HepG2 (cell line): Measurements from ENCODE around the gene GTPBP6. TPM values are rescaled to one million over a fixed set of nuclear protein-coding genes. Genes with fewer than 3 reads are reported as not detected.

Source experiments
- ARID2 ChIP-seq: sonication (generic); formaldehyde crosslinking; IDR thresholded peaks from 2 replicates; pipeline ENCODE4 v1.8.1; 2022; ENCODE audit warnings: mild to moderate bottlenecking, missing genetic modification reagents, borderline replicate concordance
- ATAD3A ChIP-seq: sonication (generic); formaldehyde crosslinking; IDR thresholded peaks from 2 replicates; pipeline ENCODE4 v1.4.0; 2020; ENCODE audit warnings: missing genetic modification reagents
- EEA1 ChIP-seq: sonication (generic); formaldehyde crosslinking; IDR thresholded peaks from 2 replicates; pipeline ENCODE4 v1.5.1; 2020; ENCODE audit warnings: mild to moderate bottlenecking, missing genetic modification reagents, borderline replicate concordance
- FOXA3 ChIP-seq: IDR thresholded peaks from 2 replicates; pipeline ENCODE4 v1.6.1; 2016; ENCODE audit warnings: missing genetic modification reagents, missing compliant biosample characterization
- FOXO4 ChIP-seq: sonication (generic); formaldehyde crosslinking; conservative IDR thresholded peaks from 2 replicates; pipeline ENCODE4 v1.8.1; 2023; ENCODE audit warnings: missing genetic modification reagents
- GFI1 ChIP-seq: sonication (generic); formaldehyde crosslinking; IDR thresholded peaks from 2 replicates; pipeline ENCODE4 v1.5.0; 2020; ENCODE audit warnings: missing genetic modification reagents, mild to moderate bottlenecking, borderline replicate concordance
- GPN1 ChIP-seq: sonication (generic); formaldehyde crosslinking; IDR thresholded peaks from 2 replicates; pipeline ENCODE4 v1.5.1; 2020; ENCODE audit warnings: missing genetic modification reagents, borderline replicate concordance
- HOXA7 ChIP-seq: sonication (generic); formaldehyde crosslinking; IDR thresholded peaks from 2 replicates; pipeline ENCODE4 v1.8.1; 2022; ENCODE audit warnings: mild to moderate bottlenecking, missing genetic modification reagents, moderate library complexity
- KDM3A ChIP-seq: IDR thresholded peaks from 2 replicates; pipeline ENCODE4 v1.6.1; 2018; ENCODE audit warnings: low read depth, missing compliant biosample characterization
- KMT2B ChIP-seq: IDR thresholded peaks from 2 replicates; pipeline ENCODE4 v1.6.1; 2016; ENCODE audit warnings: missing genetic modification reagents, missing compliant biosample characterization
- MEIS2 ChIP-seq: sonication (generic); formaldehyde crosslinking; IDR thresholded peaks from 2 replicates; pipeline ENCODE4 v1.9.0; 2021; ENCODE audit warnings: mild to moderate bottlenecking, missing genetic modification reagents
- PHF8 ChIP-seq: sonication (generic); formaldehyde crosslinking; IDR thresholded peaks from 2 replicates; pipeline ENCODE4 v1.5.0; 2020; ENCODE audit warnings: missing genetic modification reagents
- POLR2G ChIP-seq: fragments of 200-400 bp; formaldehyde crosslinking; IDR thresholded peaks from 2 replicates; pipeline ENCODE4 v1.6.1; 2018; ENCODE audit warnings: mild to moderate bottlenecking, low read depth, low read length, moderate library complexity
- RBFOX2 ChIP-seq: fragments of 200-400 bp; formaldehyde crosslinking; IDR thresholded peaks from 2 replicates; pipeline ENCODE4 v1.6.1; 2017; ENCODE audit warnings: low read depth, mild to moderate bottlenecking, low read length
- SKI ChIP-seq: fragments of 450-650 bp; IDR thresholded peaks from one replicate; pipeline ENCODE4 v1.6.1; 2018; ENCODE audit warnings: mild to moderate bottlenecking; ENCODE audit not compliant: partially characterized antibody
- TAF15 ChIP-seq: fragments of 200-400 bp; formaldehyde crosslinking; IDR thresholded peaks from one replicate; pipeline ENCODE4 v1.6.1; 2018; ENCODE audit warnings: mild to moderate bottlenecking, low read depth, low read length; ENCODE audit not compliant: poor library complexity, severe bottlenecking
- TEAD3 ChIP-seq: optimal IDR thresholded peaks from 2 replicates; pipeline ENCODE3; 2016; ENCODE audit warnings: borderline replicate concordance
- YEATS4 ChIP-seq: sonication (generic); formaldehyde crosslinking; IDR thresholded peaks from 2 replicates; pipeline ENCODE4 v1.4.0; 2020; ENCODE audit warnings: missing genetic modification reagents, borderline replicate concordance
- ZBTB21 ChIP-seq: sonication (generic); formaldehyde crosslinking; IDR thresholded peaks from 2 replicates; pipeline ENCODE4 v1.4.0; 2020; ENCODE audit warnings: missing genetic modification reagents
- ZKSCAN1 ChIP-seq: fragments of 150-350 bp; IDR thresholded peaks from 2 replicates; pipeline ENCODE4 v1.6.1; 2014; ENCODE audit warnings: low read length
- ZMAT3 ChIP-seq: sonication (generic); formaldehyde crosslinking; conservative IDR thresholded peaks from 2 replicates; pipeline ENCODE4 v1.7.0; 2021; ENCODE audit warnings: missing genetic modification reagents
- ZNF136 ChIP-seq: sonication (generic); formaldehyde crosslinking; IDR thresholded peaks from 2 replicates; pipeline ENCODE4 v1.8.1; 2022; ENCODE audit warnings: low read depth, mild to moderate bottlenecking, moderate library complexity, missing genetic modification reagents
- ZNF138 ChIP-seq: sonication (generic); formaldehyde crosslinking; IDR thresholded peaks from 2 replicates; pipeline ENCODE4 v1.5.0; 2020; ENCODE audit warnings: mild to moderate bottlenecking, low read depth, missing genetic modification reagents
- ZNF350 ChIP-seq: sonication (generic); formaldehyde crosslinking; IDR thresholded peaks from 2 replicates; pipeline ENCODE4 v1.4.0; 2020; ENCODE audit warnings: mild to moderate bottlenecking, low read depth, missing genetic modification reagents, borderline replicate concordance
- ZNF430 ChIP-seq: sonication (generic); formaldehyde crosslinking; IDR thresholded peaks from 2 replicates; pipeline ENCODE4 v1.9.0; 2021; ENCODE audit warnings: mild to moderate bottlenecking, missing genetic modification reagents
- ZNF446 ChIP-seq: sonication (generic); formaldehyde crosslinking; IDR thresholded peaks from 2 replicates; pipeline ENCODE4 v1.5.0; 2020; ENCODE audit warnings: mild to moderate bottlenecking, missing genetic modification reagents
- ZNF569 ChIP-seq: sonication (generic); formaldehyde crosslinking; IDR thresholded peaks from 2 replicates; pipeline ENCODE4 v1.5.0; 2020; ENCODE audit warnings: mild to moderate bottlenecking, missing genetic modification reagents, moderate library complexity, borderline replicate concordance
- ZNF678 ChIP-seq: sonication (generic); formaldehyde crosslinking; IDR thresholded peaks from 2 replicates; pipeline ENCODE4 v1.4.0; 2020; ENCODE audit warnings: mild to moderate bottlenecking, missing genetic modification reagents
- ZNF747 ChIP-seq: sonication (generic); formaldehyde crosslinking; IDR thresholded peaks from 2 replicates; pipeline ENCODE4 v1.8.1; 2023; ENCODE audit warnings: missing genetic modification reagents, mild to moderate bottlenecking, borderline replicate concordance
- ZNF780A ChIP-seq: sonication (generic); formaldehyde crosslinking; IDR thresholded peaks from 2 replicates; pipeline ENCODE4 v1.8.0; 2022; ENCODE audit warnings: mild to moderate bottlenecking, missing genetic modification reagents, moderate library complexity
- ZNF83 ChIP-seq: sonication (generic); formaldehyde crosslinking; IDR thresholded peaks from 2 replicates; pipeline ENCODE4 v1.4.0; 2020; ENCODE audit warnings: missing genetic modification reagents, mild to moderate bottlenecking, borderline replicate concordance
- polyA plus RNA-seq, 8 experiments: library from polyadenylated mRNA; depleted of rRNA in 3 of 8; stranded (reverse) in 7 of 8; unstranded in 1 of 8; fragments of >200 nt; fragmentation: Illumina TruSeq in 4 of 8; extraction: Trizol in 4 of 8; gene quantifications; 2 replicates each; pipeline versions ENCODE4 v1.2.1 to v1.2.3, GENCODE V29; 2011 to 2016; ENCODE audit warnings: low read depth in 4 of 8, missing spikeins in 1 of 8, mixed read lengths in 1 of 8; ENCODE audit not compliant: insufficient read depth in 1 of 8
- total RNA-seq, 5 experiments: library from RNA; depleted of rRNA; stranded (reverse); fragments of >200 nt; fragmentation: Illumina TruSeq; extraction: Trizol; gene quantifications; 2 replicates each; pipeline ENCODE4 v1.2.3, GENCODE V29; 2016; ENCODE audit warnings: low read depth in 1 of 5
- TF ChIP-seq, protein P1 (sequence below): sonication (generic); formaldehyde crosslinking; IDR thresholded peaks from 2 replicates; pipeline ENCODE4 v1.5.1; 2020; ENCODE audit warnings: mild to moderate bottlenecking, missing genetic modification reagents, borderline replicate concordance

Gene GTPBP6
- total and polyA plus RNA-seq, 2 of the 13 experiments (the other 11 are each of a cell fraction or from before 2014, with no cell fraction given) = 20.2 to 39.6 TPM

DNA sequence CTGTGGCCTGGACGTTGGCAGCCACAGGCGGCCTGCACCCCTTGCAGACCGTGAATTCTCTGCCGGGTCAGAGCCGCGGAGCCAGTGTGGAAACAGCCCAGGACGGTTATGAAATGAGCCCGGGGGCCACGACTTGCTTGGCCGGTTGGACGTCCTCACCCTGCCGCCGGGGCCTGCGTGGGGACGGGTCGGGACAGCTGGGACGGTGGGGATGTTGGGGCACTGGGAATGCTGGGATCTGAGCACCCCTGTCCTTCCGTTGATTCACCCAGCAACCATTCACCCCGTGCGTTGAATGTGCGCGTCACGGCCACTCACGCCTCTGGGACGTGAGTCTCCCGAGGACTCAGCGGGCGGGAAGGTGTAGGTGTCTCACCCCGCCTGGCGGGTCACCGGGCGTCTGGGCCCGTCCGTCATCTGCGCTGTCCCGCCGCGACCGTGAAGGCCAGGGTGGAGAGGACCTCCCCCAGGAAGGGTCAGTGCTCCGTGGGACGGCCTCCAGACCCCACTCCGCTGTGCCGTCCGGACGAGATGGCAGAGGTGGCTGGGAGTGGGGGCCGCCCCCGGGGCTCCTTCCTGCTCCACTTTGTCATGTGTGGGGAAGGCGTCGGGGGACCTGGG, 41.9 kb downstream of the GTPBP6 start (continued):
- TF ChIP-seq, protein P1, sequence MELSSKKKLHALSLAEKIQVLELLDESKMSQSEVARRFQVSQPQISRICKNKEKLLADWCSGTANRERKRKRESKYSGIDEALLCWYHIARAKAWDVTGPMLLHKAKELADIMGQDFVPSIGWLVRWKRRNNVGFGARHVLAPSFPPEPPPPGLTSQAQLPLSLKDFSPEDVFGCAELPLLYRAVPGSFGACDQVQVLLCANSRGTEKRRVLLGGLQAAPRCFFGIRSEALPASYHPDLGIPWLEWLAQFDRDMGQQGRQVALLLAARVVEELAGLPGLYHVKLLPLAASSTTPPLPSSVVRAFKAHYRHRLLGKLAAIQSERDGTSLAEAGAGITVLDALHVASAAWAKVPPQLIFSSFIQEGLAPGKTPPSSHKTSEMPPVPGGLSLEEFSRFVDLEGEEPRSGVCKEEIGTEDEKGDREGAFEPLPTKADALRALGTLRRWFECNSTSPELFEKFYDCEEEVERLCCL (CRISPR knock-in tag) = no peak
- TF ChIP-seq ZNF780A (CRISPR knock-in tag) = no peak
- no peak for TF ChIP-seq ZNF83 (CRISPR knock-in tag)
- no peak for TF ChIP-seq HOXA7 (CRISPR knock-in tag)
- TF ChIP-seq ZNF350 (CRISPR knock-in tag) = 0 out of 2 replicates have a peak, but pooled peaks have one; percentile 50
- no peak for TF ChIP-seq TAF15
- no peak for TF ChIP-seq EEA1
- TF ChIP-seq ZNF138 (CRISPR knock-in tag) = no peak
- TF ChIP-seq SKI = no peak
- no peak for TF ChIP-seq TEAD3 (CRISPR knock-in tag)
- TF ChIP-seq KDM3A (CRISPR knock-in tag) = no peak
- TF ChIP-seq ZNF747 = no peak
- TF ChIP-seq ZNF430 = 0 out of 2 replicates have a peak, but pooled peaks have one; percentile 37
- no peak for TF ChIP-seq GPN1
- 0 out of 2 replicates have a peak, but pooled peaks have one; percentile 23 for TF ChIP-seq ARID2 (CRISPR knock-in tag)
- no peak for TF ChIP-seq ZMAT3
- TF ChIP-seq PHF8 (CRISPR knock-in tag) = 0 out of 2 replicates have a peak, but pooled peaks have one; percentile 31
- no peak for TF ChIP-seq ZNF446
- TF ChIP-seq ZKSCAN1 = no peak
- no peak for TF ChIP-seq YEATS4 (CRISPR knock-in tag)
- TF ChIP-seq ZNF569 (CRISPR knock-in tag) = no peak
- no peak for TF ChIP-seq FOXA3 (CRISPR knock-in tag)
- TF ChIP-seq MEIS2 (CRISPR knock-in tag) = no peak
- TF ChIP-seq RBFOX2 = peak; percentile 64
- TF ChIP-seq ATAD3A (CRISPR knock-in tag) = no peak
- no peak for TF ChIP-seq GFI1 (CRISPR knock-in tag)
- TF ChIP-seq ZNF678 (CRISPR knock-in tag) = no peak
- no peak for TF ChIP-seq ZNF136 (CRISPR knock-in tag)
- no peak for TF ChIP-seq ZBTB21
- TF ChIP-seq FOXO4 (CRISPR knock-in tag) = no peak
- no peak for TF ChIP-seq POLR2G
- TF ChIP-seq KMT2B (CRISPR knock-in tag) = no peak
